Measurements from ENCODE around the gene LRRTM2.

GRCh38 chr5:138850865-138851435, 24.2 kb downstream of the LRRTM2 start:
- TF ChIP-seq USF1 (IDR thresholded peaks at IDR 0.05) (no peak), EP300 (IDR thresholded peaks at IDR 0.05; ENCODE audit: borderline replicate concordance) (no peak), CREB1 (IDR thresholded peaks at IDR 0.05; ENCODE audit: low read depth) (no peak), TAF1 (IDR thresholded peaks at IDR 0.05; ENCODE audit: low read depth) (no peak), REST (IDR thresholded peaks at IDR 0.05; ENCODE audit: low read depth) (no peak), MAX (IDR thresholded peaks at IDR 0.05) (no peak), TCF12 (IDR thresholded peaks at IDR 0.05; ENCODE audit: low read depth) (no peak), CEBPB (IDR thresholded peaks at IDR 0.05) (no peak), YY1 (IDR thresholded peaks at IDR 0.05; ENCODE audit: low read depth) (no peak), EGR1 (IDR thresholded peaks at IDR 0.05) (no peak), RAD21 (IDR thresholded peaks at IDR 0.05; ENCODE audit: low read depth) (no peak), TEAD4 (IDR thresholded peaks at IDR 0.05) (no peak), FOXM1 (IDR thresholded peaks at IDR 0.05; ENCODE audit: borderline replicate concordance, low read depth) (no peak)

Data from Ishikawa (cell line).